Tibial artery (tissue), 4 donors: Measurements from ENCODE around the gene USP40.
"Not testable (repeated sequence)": the region's sequence is repeated elsewhere in the genome, so short reads cannot be mapped to it uniquely, and the experiment has no call there.

ENCODE experiments used
- DNase-seq, 2 donors: peaks; one replicate each; pipeline ENCODE4 v3.0.0-alpha.2; 2019
- H3K27ac ChIP-seq, 2 donors: fragments of 200-600 bp; sonication (generic) in 1 of 2; 1 replicate in 1 of 2; 2 replicates in 1 of 2; pipeline ENCODE4 v1.5.1; 2018 to 2019; ENCODE audit warnings: mild to moderate bottlenecking in 1 of 2
- H3K27me3 ChIP-seq, 2 donors: fragments of 200-600 bp; sonication (generic) in 1 of 2; one replicate each; pipeline versions ENCODE4 v1.5.1 to v1.6.0; 2016 to 2019
- H3K36me3 ChIP-seq, 3 donors: fragments of 200-600 bp; sonication (generic) in 2 of 3; one replicate each; pipeline ENCODE4 v1.5.1; 2016 to 2019; ENCODE audit warnings: mild to moderate bottlenecking in 2 of 3
- H3K4me1 ChIP-seq, 4 donors: fragments of 200-600 bp; sonication (generic) in 2 of 4; 1 replicate in 3 of 4; 2 replicates in 1 of 4; pipeline ENCODE4 v1.5.1; 2016 to 2019
- H3K4me3 ChIP-seq, 2 donors: fragments of 200-600 bp; sonication (generic) in 1 of 2; 1 replicate in 1 of 2; 2 replicates in 1 of 2; pipeline ENCODE4 v1.5.1; 2018 to 2019; ENCODE audit warnings: mild to moderate bottlenecking in 2 of 2
- H3K9me3 ChIP-seq, 3 donors: fragments of 200-600 bp; sonication (generic) in 1 of 3; one replicate each; pipeline ENCODE4 v1.5.1; 2016 to 2019
- intact Hi-C: fragments of 100-400 bp; cut with DNase I; formaldehyde crosslinking; loops from one replicate; pipeline ENCODE4 v1.15.0; 2023; ENCODE audit warnings: low total_unique reads
- TF ChIP-seq, protein P1 (sequence below), 2 experiments: fragments of 200-600 bp in 1 of 2; fragments of 450-650 bp in 1 of 2; IDR thresholded peaks; one replicate each; pipeline ENCODE4 v1.5.1; 2017 to 2019; ENCODE audit warnings: antibody characterized with exemption in 2 of 2, mild to moderate bottlenecking in 1 of 2, moderate library complexity in 1 of 2

The USP40 gene

DNA sequence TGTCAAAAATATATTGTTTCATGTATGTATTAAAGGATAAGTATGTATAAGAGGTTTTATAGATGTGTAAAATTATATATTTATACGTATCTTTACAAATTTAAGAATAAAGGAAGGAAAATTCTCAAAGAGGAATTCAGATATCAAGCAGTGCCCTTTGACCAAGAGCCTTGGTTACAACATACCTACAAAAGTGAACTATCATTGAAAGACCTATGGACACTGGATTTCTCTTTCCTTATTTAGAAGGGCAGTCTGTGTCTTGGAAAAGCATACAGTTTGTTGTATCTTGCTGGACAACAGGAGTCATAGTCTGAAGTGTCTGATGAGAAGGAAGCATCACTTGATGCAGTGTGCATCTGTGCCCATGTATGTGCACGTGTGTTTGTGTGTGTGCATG is 21.8 kb upstream of the USP40 start:
- Histone ChIP-seq H3K36me3 (no peaks in the 10 kb centered on the region), H3K27ac (no peak overlapping the region), H3K27me3 (peaks cover 0 to 3% of the 10 kb centered on the region in 2 donors), H3K4me3 (no peak overlapping the region), H3K9me3 (no peaks in the 10 kb centered on the region), H3K4me1 (no peaks in the 10 kb centered on the region)
- intact Hi-C loops = no loop called here
- TF ChIP-seq, protein P1, sequence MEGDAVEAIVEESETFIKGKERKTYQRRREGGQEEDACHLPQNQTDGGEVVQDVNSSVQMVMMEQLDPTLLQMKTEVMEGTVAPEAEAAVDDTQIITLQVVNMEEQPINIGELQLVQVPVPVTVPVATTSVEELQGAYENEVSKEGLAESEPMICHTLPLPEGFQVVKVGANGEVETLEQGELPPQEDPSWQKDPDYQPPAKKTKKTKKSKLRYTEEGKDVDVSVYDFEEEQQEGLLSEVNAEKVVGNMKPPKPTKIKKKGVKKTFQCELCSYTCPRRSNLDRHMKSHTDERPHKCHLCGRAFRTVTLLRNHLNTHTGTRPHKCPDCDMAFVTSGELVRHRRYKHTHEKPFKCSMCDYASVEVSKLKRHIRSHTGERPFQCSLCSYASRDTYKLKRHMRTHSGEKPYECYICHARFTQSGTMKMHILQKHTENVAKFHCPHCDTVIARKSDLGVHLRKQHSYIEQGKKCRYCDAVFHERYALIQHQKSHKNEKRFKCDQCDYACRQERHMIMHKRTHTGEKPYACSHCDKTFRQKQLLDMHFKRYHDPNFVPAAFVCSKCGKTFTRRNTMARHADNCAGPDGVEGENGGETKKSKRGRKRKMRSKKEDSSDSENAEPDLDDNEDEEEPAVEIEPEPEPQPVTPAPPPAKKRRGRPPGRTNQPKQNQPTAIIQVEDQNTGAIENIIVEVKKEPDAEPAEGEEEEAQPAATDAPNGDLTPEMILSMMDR (IDR thresholded peaks at IDR 0.05) = no peak
- no peak for DNase-seq

DNA sequence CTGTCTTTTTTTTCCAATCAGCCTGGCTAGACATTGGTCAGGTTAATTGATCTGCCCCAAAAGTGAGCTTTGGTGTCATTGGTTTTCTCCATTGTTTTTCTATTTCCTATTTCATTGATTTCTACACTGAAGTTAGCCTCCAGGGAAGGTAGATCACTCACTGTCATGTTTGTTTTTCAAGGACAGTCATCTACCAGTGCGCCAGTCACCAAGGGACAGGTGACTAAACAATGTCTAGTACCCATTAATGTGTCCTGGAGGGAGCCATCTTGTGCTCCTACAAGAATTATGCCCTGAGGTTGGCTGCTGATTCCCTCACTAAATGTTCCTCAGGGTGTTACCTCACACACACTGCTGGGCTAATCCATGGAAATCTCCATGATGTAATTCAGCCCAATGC is 17.6 kb upstream of the USP40 start:
- Histone ChIP-seq H3K4me3 (no peak overlapping the region), H3K27me3 (peaks cover 0 to 3% of the 10 kb centered on the region in 2 donors), H3K9me3 (no peaks in the 10 kb centered on the region), H3K27ac (no peak overlapping the region), H3K4me1 (no peaks in the 10 kb centered on the region), H3K36me3 (no peaks in the 10 kb centered on the region)
- no peak for DNase-seq
- TF ChIP-seq, protein P1 (IDR thresholded peaks at IDR 0.05) = no peak
- intact Hi-C loops = no loop called here

DNA sequence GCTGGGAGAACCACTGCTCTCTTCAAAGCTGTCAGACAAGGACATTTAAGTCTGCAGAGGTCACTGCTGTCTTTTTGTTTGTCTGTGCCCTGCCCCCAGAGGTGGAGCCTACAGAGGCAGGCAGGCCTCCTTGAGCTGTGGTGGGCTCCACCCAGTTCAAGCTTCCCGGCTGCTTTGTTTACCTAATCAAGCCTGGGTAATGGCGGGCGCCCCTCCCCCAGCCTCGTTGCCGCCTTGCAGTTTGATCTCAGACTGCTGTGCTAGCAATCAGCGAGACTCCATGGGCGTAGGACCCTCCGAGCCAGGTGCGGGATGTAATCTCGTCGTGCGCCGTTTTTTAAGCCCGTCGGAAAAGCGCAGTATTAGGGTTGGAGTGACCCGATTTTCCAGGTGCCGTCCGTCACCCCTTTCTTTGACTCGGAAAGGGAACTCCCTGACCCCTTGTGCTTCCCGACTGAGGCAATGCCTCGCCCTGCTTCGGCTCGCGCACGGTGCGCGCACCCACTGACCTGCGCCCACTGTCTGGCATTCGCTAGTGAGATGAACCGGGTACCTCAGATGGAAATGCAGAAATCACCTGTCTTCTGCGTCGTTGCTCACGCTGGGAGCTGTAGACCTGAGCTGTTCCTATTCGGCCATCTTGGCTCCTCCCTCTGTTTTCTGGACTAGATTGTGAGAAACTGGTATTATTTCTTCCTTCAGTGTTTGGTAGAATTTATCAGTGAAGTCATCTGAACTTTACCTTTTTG is 16.8 kb upstream of the USP40 start:
- intact Hi-C loops, DNase-seq, H3K9me3 ChIP-seq, H3K36me3 ChIP-seq, H3K27me3 ChIP-seq, H3K4me1 ChIP-seq, H3K4me3 ChIP-seq, H3K27ac ChIP-seq: not testable (repeated sequence)

DNA sequence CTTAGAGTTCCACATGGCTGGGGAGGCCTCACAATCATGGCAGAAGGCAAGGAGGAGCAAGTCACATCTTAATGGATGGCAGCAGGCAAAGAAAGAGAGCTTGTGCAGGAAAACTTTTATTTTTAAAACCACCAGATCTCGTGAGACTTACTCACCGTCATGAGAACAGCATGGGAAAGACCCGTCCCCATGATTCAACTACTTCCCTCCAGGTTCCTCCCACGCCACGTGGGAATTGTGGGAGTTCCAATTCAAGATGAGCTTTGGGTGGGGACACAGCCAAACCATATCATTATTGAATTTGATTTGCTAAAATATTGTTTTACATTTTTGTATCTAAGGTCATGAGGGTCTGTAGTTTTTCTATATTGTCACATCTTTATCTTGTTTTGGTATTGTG is 10.8 kb upstream of the USP40 start:
- H3K9me3 ChIP-seq, DNase-seq, H3K4me1 ChIP-seq, H3K4me3 ChIP-seq, H3K36me3 ChIP-seq, H3K27ac ChIP-seq, H3K27me3 ChIP-seq, intact Hi-C loops: not testable (repeated sequence)

DNA sequence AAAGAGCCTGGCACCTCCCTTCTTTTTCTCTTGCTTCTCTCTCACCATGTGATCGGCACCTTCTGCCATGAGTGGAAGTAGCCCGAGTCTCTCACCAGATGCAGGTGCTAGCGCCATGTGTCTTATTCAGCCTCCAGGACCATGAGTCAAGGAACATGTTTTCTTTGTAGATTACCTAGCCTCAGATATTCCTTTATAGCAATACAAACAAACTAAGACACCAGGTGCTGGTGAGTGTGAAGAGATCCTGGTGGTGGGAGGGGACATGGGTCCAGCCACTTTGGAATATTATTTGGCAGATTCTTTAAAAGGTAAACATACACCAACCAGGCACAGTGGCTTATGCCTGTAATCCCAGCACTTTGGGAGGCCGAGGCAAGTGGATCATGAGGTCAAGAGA is 5.9 kb upstream of the USP40 start:
- Histone ChIP-seq H3K36me3 (no peaks in the 10 kb centered on the region), H3K9me3 (no peaks in the 10 kb centered on the region), H3K27me3 (no peaks in the 10 kb centered on the region), H3K27ac (no peak overlapping the region), H3K4me3 (no peak overlapping the region), H3K4me1 (no peaks in the 10 kb centered on the region)
- intact Hi-C loops = no loop called here
- TF ChIP-seq, protein P1 (IDR thresholded peaks at IDR 0.05) = no peak
- no peak for DNase-seq

DNA sequence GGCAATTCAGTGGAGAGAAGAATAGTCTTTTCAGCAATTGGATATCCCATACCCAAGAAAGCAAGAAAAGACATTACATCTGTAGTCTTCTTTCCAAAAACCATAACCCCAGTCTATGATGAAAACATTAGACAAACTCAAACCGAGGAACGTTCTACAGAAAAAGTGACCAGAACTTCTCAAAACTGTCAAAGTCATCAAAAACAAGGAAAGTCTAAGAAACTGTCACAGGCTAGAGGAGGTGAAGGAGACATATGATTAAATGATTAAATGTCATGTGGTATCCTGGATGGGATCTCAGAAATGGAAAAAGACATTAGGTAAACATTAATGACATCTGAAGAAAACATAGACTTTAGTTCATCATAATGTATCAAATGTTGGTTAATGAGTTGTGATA is 4.9 kb upstream of the USP40 start:
- intact Hi-C loops = no loop called here
- DNase-seq = no peak
- H3K27me3 ChIP-seq = no peaks in the 10 kb centered on the region
- no peaks in the 10 kb centered on the region for H3K9me3 ChIP-seq
- no peak overlapping the region for H3K4me3 ChIP-seq
- H3K4me1 ChIP-seq = no peaks in the 10 kb centered on the region
- TF ChIP-seq, protein P1 (IDR thresholded peaks at IDR 0.05) = no peak
- H3K36me3 ChIP-seq = no peaks in the 10 kb centered on the region
- H3K27ac ChIP-seq = no peak overlapping the region

DNA sequence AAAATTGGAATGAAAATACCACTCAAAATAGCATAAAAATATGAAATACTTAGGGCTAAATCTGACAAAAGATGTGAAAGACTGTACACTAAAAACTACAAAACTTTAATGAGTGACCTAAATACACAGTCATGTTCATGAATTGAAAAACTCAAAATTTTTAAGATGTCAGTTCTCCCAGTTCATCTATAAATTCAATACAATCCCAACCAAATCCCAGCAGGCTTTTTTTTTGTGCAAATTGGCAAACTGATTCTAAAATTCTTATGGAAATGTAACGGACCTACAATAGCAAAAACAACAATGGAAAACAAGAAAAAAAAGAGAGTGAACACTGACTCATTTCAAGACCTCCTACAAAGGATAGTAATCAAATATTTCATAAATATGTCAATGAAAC is 4.4 kb upstream of the USP40 start:
- Histone ChIP-seq H3K27me3 (no peaks in the 10 kb centered on the region), H3K4me1 (no peaks in the 10 kb centered on the region), H3K36me3 (no peaks in the 10 kb centered on the region), H3K9me3 (no peaks in the 10 kb centered on the region), H3K4me3 (no peak overlapping the region), H3K27ac (no peak overlapping the region)
- TF ChIP-seq, protein P1 (IDR thresholded peaks at IDR 0.05) = no peak
- intact Hi-C loops = no loop called here
- no peak for DNase-seq
